HT1080 (cell line): Measurements from ENCODE around the gene LHCGR. TPM values are rescaled to one million over a fixed set of nuclear protein-coding genes. Genes with fewer than 3 reads are reported as not detected.
A peak's percentile ranks its signal among the peaks of the same experiment; 100 is the strongest.
"Not testable (repeated sequence)": the region's sequence is repeated elsewhere in the genome, so short reads cannot be mapped to it uniquely, and the experiment has no call there.

Experiments
- DNase-seq: peaks from one replicate; pipeline ENCODE4 v3.0.0-alpha.2; 2015; ENCODE audit warnings: low read depth
- total RNA-seq: library from RNA; depleted of rRNA; stranded (reverse); fragments of >200 nt; shearing (Covaris generic); gene quantifications from 2 replicates; pipeline ENCODE4 v1.2.3, GENCODE V29; 2014

The LHCGR gene
- total RNA-seq, 1 experiment from 2014 or later, result not detected

DNA sequence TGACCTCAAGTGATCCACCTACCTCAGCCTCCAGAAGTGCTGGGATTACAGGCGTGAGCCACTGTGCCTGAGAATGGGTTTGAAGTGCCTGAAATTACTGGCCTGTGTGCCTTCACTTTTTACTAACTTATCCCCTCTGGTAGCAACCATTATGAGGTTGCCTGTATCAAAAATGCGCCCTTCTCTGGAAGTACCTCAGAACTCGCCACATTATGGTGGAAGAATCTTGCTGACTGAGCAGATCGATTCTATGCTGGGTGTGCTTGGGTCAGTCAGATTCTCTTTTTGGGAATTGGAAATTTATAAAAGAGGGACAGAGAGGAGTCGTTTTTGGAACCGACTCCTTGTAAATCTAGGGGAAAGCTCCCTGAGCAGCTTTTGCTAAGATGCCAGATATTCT is 8.2 kb downstream of the LHCGR start:
- no peak for DNase-seq

DNA sequence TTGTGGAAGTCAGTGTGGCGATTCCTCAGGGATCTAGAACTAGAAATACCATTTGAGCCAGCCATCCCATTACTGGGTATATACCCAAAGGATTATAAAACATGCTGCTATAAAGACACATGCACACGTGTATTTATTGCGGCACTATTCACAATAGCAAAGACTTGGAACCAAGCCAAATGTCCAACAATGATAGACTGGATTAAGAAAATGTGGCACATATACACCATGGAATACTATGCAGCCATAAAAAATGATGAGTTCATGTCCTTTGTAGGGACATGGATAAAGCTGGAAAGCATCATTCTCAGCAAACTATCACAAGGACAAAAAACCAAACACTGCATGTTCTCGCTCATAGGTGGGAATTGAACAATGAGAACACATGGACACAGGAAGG is 16.3 kb downstream of the LHCGR start:
- DNase-seq, result not testable (repeated sequence)

DNA sequence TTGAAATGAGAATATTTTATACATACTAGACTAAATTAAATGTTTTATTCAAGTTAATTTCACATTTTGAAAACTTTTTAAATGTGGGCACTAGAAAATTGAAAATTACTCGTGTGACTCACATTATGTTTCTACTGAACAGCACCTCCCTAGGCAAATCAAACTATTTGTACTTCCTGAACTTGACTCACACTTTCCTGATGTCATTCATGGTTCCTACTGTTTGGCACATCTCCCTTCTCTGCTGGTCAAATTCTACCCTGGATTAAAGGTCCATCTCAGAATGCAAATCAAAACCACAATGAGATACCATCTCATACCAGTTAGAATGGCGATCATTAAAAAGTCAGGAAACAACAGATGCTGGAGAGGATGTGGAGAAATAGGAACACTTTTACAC is 16.7 kb downstream of the LHCGR start:
- DNase-seq, result peak; percentile 82

DNA sequence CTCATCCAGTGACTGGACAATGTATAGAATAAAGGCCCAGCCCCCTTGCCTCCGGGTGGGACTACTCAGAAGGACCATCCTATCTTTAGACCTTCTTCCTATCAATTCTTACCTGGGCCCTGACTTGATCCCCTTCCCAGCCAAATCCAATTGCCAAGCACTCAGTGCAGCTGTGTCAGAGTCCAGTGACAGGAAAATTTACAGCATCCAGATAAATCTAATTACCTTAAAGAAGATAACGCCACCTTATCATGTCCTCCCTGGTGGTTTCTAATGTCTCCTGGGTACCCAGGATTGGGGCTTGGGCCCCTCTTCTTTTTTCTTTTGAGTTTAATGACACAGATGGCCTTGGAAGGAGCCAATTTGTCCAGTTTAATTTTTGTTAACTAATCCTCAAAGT is 19.3 kb downstream of the LHCGR start:
- DNase-seq, result no peak

DNA sequence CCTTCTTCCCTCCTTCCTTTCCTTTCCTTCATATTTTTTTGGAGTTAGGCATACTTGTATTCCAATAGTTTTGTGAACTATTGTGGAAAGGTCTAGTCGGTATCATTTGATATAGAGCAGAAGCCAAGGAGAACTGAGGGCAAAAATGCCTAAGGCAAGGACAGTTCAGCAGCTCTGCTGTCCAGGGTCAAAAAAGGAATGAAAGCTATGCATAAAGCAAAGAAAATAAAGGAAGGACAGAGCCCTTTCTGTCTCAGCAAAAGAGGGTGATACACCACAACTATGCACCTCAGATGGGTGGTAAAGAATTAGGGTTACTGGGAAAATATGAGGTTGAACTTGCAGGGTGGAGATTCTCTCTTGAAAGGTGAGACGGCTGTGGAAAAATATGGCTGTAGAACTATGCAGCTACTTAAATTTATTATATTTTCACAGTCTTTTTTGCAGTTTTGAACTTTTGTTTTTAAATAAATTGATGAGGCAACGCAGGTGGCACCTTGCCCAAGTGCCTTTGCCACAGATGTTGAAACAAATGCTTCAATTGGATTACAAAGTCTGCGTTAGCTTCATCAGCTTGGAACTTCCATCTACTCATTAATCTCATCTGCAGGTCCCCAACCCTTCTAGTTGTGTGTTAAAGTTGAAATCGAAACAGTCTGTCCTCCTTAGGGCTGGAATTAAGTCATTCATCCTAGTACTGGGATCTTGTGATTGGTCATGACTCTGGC is 20.8 kb downstream of the LHCGR start:
- no peak for DNase-seq

DNA sequence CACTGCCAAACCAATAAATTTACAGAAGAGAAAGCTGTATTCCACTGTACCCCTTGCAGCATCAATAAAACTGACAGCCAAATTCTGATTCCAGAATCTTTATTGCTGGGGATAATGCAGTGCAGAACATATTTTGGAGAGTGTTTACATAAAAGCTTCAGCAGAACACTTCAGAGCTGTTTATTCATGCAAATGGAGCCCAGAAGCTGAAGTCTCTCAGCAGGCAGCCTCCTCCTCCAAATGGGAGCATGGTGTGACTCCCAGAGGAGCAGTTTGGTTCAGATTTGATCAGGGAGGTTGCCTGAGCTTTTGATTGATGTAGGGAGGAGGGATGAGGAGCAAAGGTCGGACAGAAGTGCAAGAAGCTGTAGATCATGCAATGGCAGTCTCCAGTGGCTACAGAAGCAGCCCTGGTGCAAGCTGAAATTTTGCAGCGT is 22.4 kb downstream of the LHCGR start:
- DNase-seq, result no peak

- DNase-seq, result no peak
These were observed 26.7 kb downstream of the LHCGR start for GRCh38 chr2:48728840-48729239.

DNA sequence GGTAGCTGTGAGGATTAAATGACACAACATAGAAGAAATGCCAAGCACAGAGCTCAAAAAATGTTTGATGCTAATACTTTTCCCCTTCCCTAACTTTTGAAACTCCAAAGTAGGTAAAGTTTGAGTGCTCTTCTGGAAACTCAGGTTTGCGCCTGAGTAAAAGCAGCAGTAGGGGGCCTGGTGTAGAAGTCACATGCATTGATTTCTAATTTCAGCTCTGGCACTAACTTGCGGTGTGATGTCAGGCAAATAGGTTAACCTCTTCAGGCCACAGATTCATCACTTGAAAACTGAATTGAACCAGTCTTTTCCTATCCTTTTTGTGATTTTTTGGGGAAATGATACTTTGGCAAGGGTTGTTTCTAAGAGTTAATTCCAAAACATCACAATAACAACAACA is 27.2 kb downstream of the LHCGR start:
- no peak for DNase-seq

DNA sequence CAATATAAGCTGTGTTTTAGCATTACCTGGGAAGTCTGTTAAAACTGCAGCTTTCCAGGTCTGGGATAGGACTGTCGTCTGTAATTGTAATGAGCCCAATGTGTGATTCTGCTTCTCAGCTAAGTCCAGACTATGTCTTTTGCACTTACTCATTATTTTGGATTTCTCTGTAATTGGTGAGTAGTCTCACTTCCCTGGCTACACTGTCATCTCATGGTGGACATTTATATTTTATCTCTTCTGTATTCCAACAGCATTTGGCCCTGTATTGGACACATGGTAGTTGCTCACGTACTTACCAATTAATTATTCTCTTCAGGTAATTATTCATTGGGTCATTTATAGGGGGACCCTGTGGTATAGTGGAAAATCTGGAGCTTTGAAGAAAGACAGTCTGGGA is 28.0 kb downstream of the LHCGR start:
- DNase-seq, result no peak

DNA sequence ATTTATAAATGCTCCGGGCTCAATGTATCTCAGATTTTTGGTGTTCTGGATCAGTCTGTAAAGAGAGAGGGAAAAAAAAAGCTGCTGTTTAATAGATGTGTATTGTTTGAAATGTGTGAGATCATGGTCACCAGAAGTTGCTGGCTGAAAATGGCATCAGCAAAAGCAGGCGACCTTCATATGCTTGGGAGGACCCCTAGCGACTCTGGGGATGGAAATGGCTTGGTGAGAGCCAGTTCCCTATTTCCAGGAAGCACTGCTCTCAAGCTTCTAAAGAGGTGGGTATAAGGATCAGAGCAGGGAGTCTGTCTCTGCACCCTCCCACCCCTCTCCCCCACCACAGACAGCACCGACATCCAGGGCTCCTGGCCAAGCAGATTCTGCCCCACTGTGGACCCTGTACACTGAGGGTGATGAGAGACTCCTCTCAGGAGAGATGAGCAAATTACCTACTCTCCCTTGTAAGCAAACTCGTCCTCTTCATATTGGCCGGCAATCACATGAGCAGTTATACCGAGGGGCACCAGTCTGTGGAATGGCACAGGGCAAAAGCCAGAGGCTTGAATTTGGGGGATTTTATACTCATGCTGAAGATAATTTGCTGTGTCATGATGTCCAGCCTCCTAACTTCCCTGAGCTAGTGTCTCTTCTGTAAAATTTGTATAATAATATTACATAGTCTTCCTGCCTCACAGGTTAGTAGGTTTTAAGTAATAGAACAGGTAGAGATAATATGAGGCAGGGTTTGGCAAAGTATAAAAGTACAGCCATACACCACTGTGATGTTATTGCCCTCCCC is 29.6 kb downstream of the LHCGR start:
- no peak for DNase-seq

- no peak for DNase-seq
These were observed 31.2 kb downstream of the LHCGR start for GRCh38 chr2:48724278-48724677.

DNA sequence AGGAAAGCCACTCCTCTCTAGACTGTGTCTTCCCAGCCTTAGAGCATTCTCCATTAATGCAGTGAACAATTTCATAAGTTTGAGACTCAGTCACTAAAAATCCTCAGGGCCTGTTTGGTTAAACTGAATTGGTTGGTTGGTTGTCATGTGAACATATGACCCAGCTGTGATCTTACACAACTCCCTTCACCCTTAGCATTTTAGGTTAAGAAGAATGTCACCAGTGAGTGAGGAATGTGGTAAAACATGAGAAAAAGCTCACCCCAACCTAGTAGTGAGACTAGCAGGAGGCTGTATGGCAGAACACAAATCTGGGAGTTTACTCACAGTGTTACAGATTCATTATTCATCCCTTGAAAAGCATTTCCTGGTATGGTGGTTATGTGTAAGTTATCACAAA is 32.4 kb downstream of the LHCGR start:
- no peak for DNase-seq

DNA sequence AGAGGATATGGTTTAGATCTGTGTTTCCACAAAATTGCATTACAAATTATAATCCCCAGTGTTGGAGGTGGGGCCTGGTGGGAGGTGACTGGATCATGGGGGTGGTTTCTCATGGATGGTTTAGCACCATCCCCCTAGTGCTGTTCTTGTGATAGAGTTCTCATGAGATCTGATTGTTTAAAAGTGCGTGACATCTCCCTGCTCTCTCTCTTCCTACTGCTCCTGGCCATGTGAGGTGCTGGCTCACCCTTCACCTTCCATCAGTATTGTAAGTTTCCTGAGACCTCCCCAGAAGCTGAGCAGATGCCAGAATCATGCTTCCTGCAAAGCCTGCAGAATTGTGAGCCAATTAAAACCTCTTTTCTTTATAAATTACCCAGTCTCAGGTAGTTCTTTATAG is 33.1 kb downstream of the LHCGR start:
- no peak for DNase-seq

DNA sequence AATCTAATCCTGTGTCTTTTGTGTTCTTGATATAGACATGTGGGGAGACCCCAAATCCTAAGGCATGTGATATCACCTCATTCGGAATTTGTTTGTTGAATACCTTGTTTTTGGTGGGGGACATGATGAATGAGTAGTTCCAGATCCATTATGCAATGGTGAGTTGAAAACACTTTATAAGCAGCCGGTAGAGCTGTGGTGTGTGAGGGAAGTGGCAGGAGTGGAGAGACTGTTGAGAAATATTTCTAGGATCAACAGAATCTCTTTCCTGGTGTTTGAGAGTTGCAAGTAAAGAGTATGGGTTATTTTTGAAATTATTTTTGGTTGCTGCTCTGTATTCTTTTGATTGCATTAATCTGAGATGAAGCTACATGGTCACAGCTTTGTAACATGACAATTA is 34.4 kb downstream of the LHCGR start:
- no peak for DNase-seq

DNA sequence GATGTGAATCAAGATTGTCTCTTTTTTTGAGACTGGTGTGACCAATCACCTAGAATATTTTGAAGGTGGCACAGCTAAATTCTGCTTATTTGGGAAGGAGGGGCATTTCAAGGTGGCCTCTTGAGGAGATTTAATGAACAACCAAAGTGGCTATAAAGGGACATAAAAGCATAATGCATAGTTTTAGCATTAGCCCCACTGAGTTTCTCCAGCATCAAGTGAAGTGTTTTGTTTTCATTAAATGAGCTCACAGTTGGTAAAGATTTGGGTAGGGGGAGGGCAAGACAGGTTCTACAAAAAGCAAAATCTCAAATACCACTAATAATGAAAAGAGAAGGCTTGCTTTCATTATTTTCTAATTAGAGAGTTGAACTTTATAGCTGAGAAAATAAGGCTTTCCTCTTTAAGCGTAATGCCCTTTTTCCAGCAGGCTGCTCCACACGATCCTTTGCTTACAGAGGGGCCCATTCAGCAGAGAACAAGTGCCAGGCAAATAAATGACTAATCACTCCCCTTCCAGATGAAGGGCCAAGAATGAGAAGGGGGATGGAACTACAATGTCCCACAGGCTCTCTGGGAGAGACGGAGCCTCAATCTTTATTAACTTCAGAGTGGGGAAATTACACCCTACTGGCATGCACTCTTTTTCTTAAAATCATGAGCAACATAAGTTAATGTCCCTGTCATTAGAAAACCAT is 35.9 kb downstream of the LHCGR start:
- no peak for DNase-seq

DNA sequence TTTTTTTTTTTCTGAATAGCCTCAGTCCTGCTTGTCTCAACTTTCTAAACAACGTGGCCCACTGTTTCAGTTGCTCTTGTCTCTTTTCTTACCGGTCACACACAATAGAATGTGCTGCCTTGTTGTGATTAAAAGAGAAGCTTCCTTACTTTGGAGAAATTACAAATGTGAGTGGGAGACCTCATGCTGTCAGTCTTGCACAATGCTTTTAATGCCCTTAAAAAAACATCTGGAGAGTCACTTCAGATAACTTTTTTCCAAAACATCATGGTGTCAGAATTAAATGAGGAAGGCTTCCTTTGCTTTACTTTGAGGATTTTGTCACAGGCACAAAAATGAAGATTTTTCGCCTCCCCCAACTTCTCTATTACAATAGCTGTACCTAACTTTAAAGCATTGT is 37.7 kb downstream of the LHCGR start:
- DNase-seq, result no peak

GRCh38 chr2:48715956-48716355 is 39.6 kb downstream of the LHCGR start:
- DNase-seq, result no peak

DNA sequence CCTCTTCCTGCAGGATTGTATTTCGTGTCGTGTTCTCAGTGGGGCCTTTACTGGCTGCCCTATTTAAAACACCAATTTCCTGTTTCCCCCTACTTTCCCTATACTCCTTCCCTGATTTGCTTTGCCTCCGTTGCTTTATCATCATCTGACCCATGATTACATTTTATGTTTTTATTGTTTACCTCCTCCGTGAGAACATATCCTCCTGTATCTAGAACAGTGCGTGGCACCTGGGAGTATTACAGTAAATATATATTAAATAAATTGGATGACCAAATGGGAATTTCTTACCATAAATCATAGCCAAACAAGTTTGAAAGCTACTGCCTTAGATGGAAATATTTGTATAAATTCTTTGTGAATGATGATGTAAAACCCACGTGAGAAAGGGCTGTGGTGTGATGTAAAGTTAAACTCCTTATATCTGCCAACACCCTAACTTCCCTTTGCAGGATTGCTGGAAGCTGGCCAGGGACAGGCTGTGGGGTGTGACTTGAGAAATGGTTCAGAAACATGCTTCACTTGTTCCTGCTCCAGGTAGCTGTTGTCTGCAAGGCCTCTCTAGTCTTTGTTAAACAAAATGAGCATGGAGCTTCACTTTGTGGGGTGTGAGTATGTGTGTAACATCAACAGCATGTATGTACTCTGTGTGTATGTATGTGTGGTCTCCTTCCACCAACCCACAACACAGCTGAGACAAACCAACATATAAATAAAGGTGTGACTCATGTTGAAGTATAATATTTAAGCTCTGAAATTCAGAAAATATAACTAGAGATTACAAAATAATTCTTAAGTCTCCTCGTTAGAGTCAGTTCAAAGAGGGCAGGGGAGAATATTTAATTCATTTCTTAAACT is 40.3 kb downstream of the LHCGR start:
- no peak for DNase-seq

GRCh38 chr2:48714245-48714644 is 41.3 kb downstream of the LHCGR start:
- DNase-seq, result no peak

GRCh38 chr2:48713647-48714046 is 41.9 kb downstream of the LHCGR start:
- no peak for DNase-seq

DNA sequence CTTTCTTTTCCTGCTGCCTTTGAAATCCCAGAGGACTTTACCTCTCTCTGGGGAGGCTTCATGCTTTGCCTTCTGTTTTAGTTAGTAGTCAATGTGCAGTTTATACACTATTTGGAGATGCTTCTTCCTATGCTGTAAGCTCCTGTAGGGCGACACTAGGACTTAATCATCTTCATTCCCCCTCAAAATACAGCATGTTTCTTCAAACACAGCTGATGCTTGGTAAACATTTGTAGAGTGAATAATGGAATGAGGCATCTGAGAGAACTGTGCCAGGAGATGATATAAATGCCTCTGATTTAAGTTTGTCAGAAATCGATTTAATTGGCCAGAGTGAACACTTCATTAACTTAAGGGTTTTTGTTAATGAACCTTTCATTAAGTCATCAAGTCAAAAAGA is 43.4 kb downstream of the LHCGR start:
- DNase-seq, result no peak
